Body of pancreas (tissue), 4 donors: ENCODE data around the gene DRP2.

Experiments
- POLR2A ChIP-seq, 3 donors: fragments of 450-650 bp; IDR thresholded peaks; one replicate each; pipeline ENCODE4 v1.6.1; 2016; ENCODE audit warnings: antibody characterized with exemption in 3 of 3, mild to moderate bottlenecking in 2 of 3
- TF ChIP-seq, protein P1 (sequence below), 7 experiments: fragments of 450-650 bp in 4 of 7; fragments of 200-600 bp in 3 of 7; sonication (generic) in 3 of 7; IDR thresholded peaks; one replicate each; pipeline ENCODE4 v1.5.1; 2016 to 2019; ENCODE audit warnings: antibody characterized with exemption in 7 of 7

DNA sequence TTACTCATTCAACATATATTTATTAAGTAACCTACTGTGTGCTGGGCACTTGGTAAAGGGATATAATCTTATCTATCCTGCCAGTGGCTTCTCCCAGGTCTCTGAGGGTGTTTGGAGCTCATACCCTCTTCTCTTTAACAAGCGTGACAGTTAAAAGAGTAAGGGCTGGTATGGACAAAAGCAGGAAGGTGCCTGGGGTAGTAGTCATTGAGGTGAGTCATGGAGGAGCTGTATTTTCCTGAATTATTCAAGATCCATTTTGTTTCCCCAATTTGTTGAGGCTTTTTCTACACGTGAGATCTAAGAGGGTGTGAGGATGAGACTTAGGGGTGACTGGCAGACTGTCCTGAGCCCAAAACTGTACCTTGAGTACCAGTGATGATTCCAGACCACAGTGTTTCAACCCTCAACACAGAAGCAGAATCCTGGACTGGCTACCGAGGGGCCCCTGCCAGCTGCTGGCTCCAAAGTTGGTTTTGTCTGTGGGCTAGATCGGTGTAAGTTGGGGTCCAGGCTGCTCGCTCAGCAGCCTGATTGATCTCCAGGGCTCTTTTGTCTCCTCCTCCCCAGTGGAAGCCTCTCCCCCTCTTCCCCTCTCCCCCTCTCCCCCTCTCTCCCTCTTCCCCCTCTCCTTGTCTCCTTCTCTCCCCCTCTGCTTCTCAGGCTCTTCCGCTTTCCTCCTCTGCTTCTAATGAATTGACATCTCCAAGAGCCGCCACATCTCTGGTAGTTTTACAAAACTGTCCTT lies at the start of gene DRP2:
- TF ChIP-seq, protein P1, sequence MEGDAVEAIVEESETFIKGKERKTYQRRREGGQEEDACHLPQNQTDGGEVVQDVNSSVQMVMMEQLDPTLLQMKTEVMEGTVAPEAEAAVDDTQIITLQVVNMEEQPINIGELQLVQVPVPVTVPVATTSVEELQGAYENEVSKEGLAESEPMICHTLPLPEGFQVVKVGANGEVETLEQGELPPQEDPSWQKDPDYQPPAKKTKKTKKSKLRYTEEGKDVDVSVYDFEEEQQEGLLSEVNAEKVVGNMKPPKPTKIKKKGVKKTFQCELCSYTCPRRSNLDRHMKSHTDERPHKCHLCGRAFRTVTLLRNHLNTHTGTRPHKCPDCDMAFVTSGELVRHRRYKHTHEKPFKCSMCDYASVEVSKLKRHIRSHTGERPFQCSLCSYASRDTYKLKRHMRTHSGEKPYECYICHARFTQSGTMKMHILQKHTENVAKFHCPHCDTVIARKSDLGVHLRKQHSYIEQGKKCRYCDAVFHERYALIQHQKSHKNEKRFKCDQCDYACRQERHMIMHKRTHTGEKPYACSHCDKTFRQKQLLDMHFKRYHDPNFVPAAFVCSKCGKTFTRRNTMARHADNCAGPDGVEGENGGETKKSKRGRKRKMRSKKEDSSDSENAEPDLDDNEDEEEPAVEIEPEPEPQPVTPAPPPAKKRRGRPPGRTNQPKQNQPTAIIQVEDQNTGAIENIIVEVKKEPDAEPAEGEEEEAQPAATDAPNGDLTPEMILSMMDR (IDR thresholded peaks at IDR 0.05) = no peak
- TF ChIP-seq POLR2A (IDR thresholded peaks at IDR 0.05) = no peak
